ENCODE measurements around the gene SHISA6.

- TF ChIP-seq CTCF (IDR thresholded peaks at IDR 0.05) (no peak), EZH2phosphoT487 (IDR thresholded peaks at IDR 0.05) (no peak)
These were observed 317.7 kb downstream of the SHISA6 start for GRCh38 chr17:11558681-11559234.
